Amniotic epithelial cell (primary cell): ENCODE measurements around the gene MYOD1.

Experiments
- DNase-seq: peaks from one replicate; pipeline ENCODE4 v3.0.0-alpha.2; 2010; ENCODE audit warnings: low read depth

MYOD1 gene

GRCh38 chr11:17734986-17735817, 15.8 kb downstream of the MYOD1 start:
- peak; percentile 63 for DNase-seq

- DNase-seq: no peak
Measured at GRCh38 chr11:17735818-17736578, 16.6 kb downstream of the MYOD1 start.

- no peak for DNase-seq
Measured at GRCh38 chr11:17736579-17736893, 17.2 kb downstream of the MYOD1 start.

- DNase-seq: no peak
Measured at GRCh38 chr11:17736930-17737817, 17.8 kb downstream of the MYOD1 start.

GRCh38 chr11:17738151-17738973, 19.0 kb downstream of the MYOD1 start:
- no peak for DNase-seq

GRCh38 chr11:17739945-17740338, 20.6 kb downstream of the MYOD1 start:
- DNase-seq: no peak

- DNase-seq: no peak
Measured at GRCh38 chr11:17740649-17741235, 21.4 kb downstream of the MYOD1 start.

GRCh38 chr11:17741487-17741886, 22.1 kb downstream of the MYOD1 start:
- no peak for DNase-seq

- DNase-seq: no peak
Measured at GRCh38 chr11:17742019-17742418, 22.6 kb downstream of the MYOD1 start.

- DNase-seq: no peak
Measured at GRCh38 chr11:17743026-17743807, 23.8 kb downstream of the MYOD1 start.

GRCh38 chr11:17743808-17744119, 24.4 kb downstream of the MYOD1 start:
- DNase-seq: peak; percentile 13

GRCh38 chr11:17744151-17744940, 25.0 kb downstream of the MYOD1 start:
- DNase-seq: no peak

GRCh38 chr11:17745023-17745772, 25.8 kb downstream of the MYOD1 start:
- no peak for DNase-seq

- DNase-seq: no peak
Measured at GRCh38 chr11:17746096-17746495, 26.7 kb downstream of the MYOD1 start.

GRCh38 chr11:17747131-17747955, 28.0 kb downstream of the MYOD1 start:
- DNase-seq: no peak

GRCh38 chr11:17748044-17748443, 28.7 kb downstream of the MYOD1 start:
- DNase-seq: no peak

GRCh38 chr11:17748761-17749721, 29.7 kb downstream of the MYOD1 start:
- DNase-seq: no peak
